AG04450 (cell line): ENCODE measurements around the gene PTPN9. TPM values are rescaled to one million over a fixed set of nuclear protein-coding genes. Genes with fewer than 3 reads are reported as not detected.

Experiments used
- CTCF ChIA-PET: fragments of 300-600, 350-600 bp; formaldehyde crosslinking; extraction: SDS; loops from one replicate; lab custom pipeline; 2022; ENCODE audit warnings: antibody characterized with exemption, inconsistent platforms; lab: Charles Lee
- POLR2A ChIA-PET: fragments of 350-600 bp; formaldehyde crosslinking; extraction: SDS; loops from one replicate; lab custom pipeline; 2021; ENCODE audit warnings: antibody characterized with exemption, inconsistent platforms; lab: Yijun Ruan, JAX
- DNase-seq: peaks from one replicate; pipeline ENCODE4 v3.0.0-alpha.2; 2011; ENCODE audit warnings: low read depth, low spot score
- H3K27ac ChIP-seq: one replicate; pipeline ENCODE4 v1.5.1; 2012; ENCODE audit warnings: low read depth, low read length, control low read depth
- H3K27me3 ChIP-seq: one replicate; pipeline ENCODE4 v1.6.0; 2012; ENCODE audit warnings: low read length; ENCODE audit not compliant: control insufficient read depth, insufficient read depth
- H3K4me3 ChIP-seq: 2 replicates; pipeline ENCODE4 v1.5.1; 2011; ENCODE audit warnings: mild to moderate bottlenecking, low read depth, low read length, control low read depth
- H3K9me3 ChIP-seq: 2 replicates; pipeline ENCODE4 v1.5.1; 2012; ENCODE audit warnings: low read length; ENCODE audit not compliant: control insufficient read depth, insufficient read depth
- polyA plus RNA-seq: library from polyadenylated mRNA; depleted of rRNA; stranded (reverse); fragments of >200 nt; gene quantifications from 2 replicates; pipeline ENCODE4 v1.2.3, GENCODE V29; 2011
- TF ChIP-seq, protein P1 (sequence below): IDR thresholded peaks from 2 replicates; pipeline ENCODE4 v1.5.1; 2011; ENCODE audit warnings: low read depth, low read length, control low read depth, inconsistent platforms

PTPN9 gene
- polyA plus RNA-seq, 1 experiment, result 49.6 TPM

DNA sequence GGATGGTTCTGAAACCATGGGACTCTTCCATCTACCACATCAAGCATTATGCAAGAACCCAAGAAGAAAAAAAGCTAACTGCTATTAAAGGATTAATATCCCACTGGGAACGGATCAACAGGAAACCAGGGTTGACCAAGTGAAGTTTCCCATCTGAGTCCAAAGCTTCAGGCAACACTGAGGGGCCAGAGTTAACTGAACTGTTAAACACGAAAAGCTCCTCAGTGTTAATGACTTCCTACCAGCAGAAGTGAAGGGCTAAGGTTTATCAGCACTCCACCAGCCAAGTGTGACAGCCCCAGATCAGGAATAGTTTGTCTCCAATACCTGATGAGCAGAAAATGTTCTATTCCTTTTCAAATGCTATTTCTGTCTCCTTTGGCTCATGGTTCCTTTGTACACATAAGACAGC lies 36.7 kb downstream of the PTPN9 start:
- TF ChIP-seq, protein P1, sequence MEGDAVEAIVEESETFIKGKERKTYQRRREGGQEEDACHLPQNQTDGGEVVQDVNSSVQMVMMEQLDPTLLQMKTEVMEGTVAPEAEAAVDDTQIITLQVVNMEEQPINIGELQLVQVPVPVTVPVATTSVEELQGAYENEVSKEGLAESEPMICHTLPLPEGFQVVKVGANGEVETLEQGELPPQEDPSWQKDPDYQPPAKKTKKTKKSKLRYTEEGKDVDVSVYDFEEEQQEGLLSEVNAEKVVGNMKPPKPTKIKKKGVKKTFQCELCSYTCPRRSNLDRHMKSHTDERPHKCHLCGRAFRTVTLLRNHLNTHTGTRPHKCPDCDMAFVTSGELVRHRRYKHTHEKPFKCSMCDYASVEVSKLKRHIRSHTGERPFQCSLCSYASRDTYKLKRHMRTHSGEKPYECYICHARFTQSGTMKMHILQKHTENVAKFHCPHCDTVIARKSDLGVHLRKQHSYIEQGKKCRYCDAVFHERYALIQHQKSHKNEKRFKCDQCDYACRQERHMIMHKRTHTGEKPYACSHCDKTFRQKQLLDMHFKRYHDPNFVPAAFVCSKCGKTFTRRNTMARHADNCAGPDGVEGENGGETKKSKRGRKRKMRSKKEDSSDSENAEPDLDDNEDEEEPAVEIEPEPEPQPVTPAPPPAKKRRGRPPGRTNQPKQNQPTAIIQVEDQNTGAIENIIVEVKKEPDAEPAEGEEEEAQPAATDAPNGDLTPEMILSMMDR, result no peak
- no peaks in the 10 kb centered on the region for H3K9me3 ChIP-seq
- H3K4me3 ChIP-seq, result no peak overlapping the region
- ChIA-PET CTCF (interaction anchor here (1.4 kb wide), 1 partner anchor 37 kb away, joined by 3 read pairs; no protein-coding TSS in a partner anchor), POLR2A (no interaction called here)
- no peak for DNase-seq
- H3K27me3 ChIP-seq, result no peaks in the 10 kb centered on the region
- no peak overlapping the region for H3K27ac ChIP-seq

- no peaks in the 10 kb centered on the region for H3K27me3 ChIP-seq
- no peak overlapping the region for H3K27ac ChIP-seq
- H3K4me3 ChIP-seq, result no peak overlapping the region
- ChIA-PET POLR2A (no interaction called here), CTCF (no interaction called here)
- no peak for DNase-seq
- H3K9me3 ChIP-seq, result no peaks in the 10 kb centered on the region
- TF ChIP-seq, protein P1, result no peak
Measured at GRCh38 chr15:75538376-75538775, 40.7 kb downstream of the PTPN9 start.

GRCh38 chr15:75533945-75534344 lies 45.2 kb downstream of the PTPN9 start:
- Histone ChIP-seq H3K4me3 (no peak overlapping the region), H3K27me3 (no peaks in the 10 kb centered on the region), H3K27ac (no peak overlapping the region), H3K9me3 (no peaks in the 10 kb centered on the region)
- TF ChIP-seq, protein P1, result no peak
- ChIA-PET CTCF (no interaction called here), POLR2A (no interaction called here)
- DNase-seq, result no peak

DNA sequence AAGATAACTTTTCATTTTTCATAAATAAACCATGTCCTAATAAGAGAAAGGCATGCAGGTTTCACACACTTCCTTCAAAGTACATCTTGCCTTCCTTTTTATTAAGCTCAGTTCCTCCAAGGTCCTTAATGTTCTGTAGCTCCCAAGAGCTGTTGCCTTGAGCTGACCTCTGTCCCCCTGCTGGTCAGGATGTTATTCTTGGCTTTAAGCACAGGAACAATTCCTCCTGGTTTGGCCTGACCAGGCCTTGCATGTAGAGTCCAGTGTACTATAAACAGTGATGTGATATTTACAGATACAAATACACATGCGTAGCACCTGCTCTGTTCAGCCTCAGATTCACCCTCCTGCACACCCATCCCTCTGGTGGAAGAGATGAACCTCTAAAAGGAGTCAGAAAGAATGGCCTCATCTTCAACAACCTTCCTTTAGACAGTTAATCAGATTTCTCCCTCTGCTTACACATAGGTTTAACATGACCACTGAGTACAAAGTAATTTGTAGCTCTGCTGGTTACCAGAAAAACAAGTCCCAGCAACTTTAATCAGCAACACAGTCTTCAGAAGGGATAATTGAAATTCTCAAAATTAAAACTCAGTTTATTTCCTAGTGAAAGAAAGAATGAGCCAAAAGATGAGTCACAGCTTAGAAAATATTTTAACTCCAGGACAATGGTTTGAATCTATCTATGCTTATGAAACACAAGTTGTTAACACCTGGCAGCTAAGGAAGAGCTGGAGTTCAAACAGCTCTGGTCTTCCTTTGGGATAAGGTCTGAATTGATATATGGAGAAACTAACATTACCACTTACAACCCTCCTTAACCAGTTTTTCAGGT lies 46.5 kb downstream of the PTPN9 start:
- H3K27ac ChIP-seq, result peak overlapping the region; percentile 21
- H3K4me3 ChIP-seq, result no peak overlapping the region
- DNase-seq, result peak; percentile 70
- H3K27me3 ChIP-seq, result no peaks in the 10 kb centered on the region
- ChIA-PET CTCF (interaction anchor here (0.6 to 1.9 kb wide), 8 partner anchors 11 to 152 kb away, joined by 3 to 13 read pairs (median 4); no protein-coding TSS in a partner anchor), POLR2A (interaction anchor here (0.6 to 1.1 kb wide), 2 partner anchors 47 to 510 kb away, joined by 3 to 4 read pairs; partner anchors contain the start of gene PTPN9)
- no peaks in the 10 kb centered on the region for H3K9me3 ChIP-seq
- TF ChIP-seq, protein P1, result peak; percentile 38

DNA sequence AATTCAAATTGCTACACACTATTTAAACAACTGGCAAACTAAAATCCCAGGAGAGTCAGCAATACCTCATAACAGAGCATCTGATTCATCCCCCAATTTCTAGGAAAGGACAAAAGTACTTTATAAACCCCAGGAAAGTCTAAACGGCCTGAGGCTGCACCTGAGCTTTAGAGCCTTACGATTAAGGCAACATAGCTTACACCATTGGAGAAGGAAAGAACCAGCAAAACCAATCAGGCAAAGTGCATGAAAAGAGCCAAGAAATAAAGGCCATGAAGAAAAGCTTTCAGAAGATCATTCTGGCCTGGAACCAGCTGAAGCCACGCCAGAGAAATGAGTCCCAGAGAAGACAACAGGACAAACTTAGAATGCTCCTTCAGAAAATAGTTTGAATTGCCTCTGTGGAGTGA lies 48.1 kb downstream of the PTPN9 start:
- POLR2A ChIA-PET, result no interaction called here

More for the DNA sequence above, 48.1 kb downstream of the PTPN9 start:
- H3K27me3 ChIP-seq, result no peaks in the 10 kb centered on the region
- CTCF ChIA-PET, result no interaction called here
- H3K9me3 ChIP-seq, result no peaks in the 10 kb centered on the region
- peak overlapping the region; percentile 31 for H3K27ac ChIP-seq
- DNase-seq, result no peak
- H3K4me3 ChIP-seq, result no peak overlapping the region
- TF ChIP-seq, protein P1, result no peak
